GM12891 (cell line): Measurements from ENCODE around the gene ELMO1.

ENCODE experiments used
- POLR2A ChIP-seq: IDR thresholded peaks from 2 replicates; pipeline ENCODE4 v1.6.1; 2011; ENCODE audit warnings: low read depth, low read length, control low read depth
- POLR2AphosphoS5 ChIP-seq: IDR thresholded peaks from 2 replicates; pipeline ENCODE4 v1.6.1; 2011; ENCODE audit warnings: low read depth, low read length, control low read depth
- POU2F2 ChIP-seq: IDR thresholded peaks from 2 replicates; pipeline ENCODE4 v1.6.1; 2011; ENCODE audit warnings: low read depth, mild to moderate bottlenecking, control low read depth, low read length, moderate library complexity
- SPI1 ChIP-seq: IDR thresholded peaks from 2 replicates; pipeline ENCODE4 v1.6.1; 2011; ENCODE audit warnings: low read depth, low read length, control low read depth
- TAF1 ChIP-seq: IDR thresholded peaks from 2 replicates; pipeline ENCODE4 v1.6.1; 2011; ENCODE audit warnings: low read depth, low read length, control low read depth

GRCh38 chr7:37481154-37481553 lies 32.5 kb upstream of the ELMO1 start:
- TF ChIP-seq POLR2A (no peak), POLR2AphosphoS5 (no peak), TAF1 (no peak), SPI1 (no peak), POU2F2 (no peak)
